MM.1S (cell line): ENCODE measurements around the gene ANKRD60.

ENCODE experiments used
- DNase-seq: peaks from one replicate; pipeline ENCODE4 v3.0.0-alpha.2; 2015
- H2AFZ ChIP-seq: fragments of 300-600 bp; sonication (generic); 2 replicates; pipeline ENCODE4 v1.6.0; 2016; ENCODE audit warnings: antibody characterized with exemption, low read length
- H3F3A ChIP-seq: fragments of 300-600 bp; sonication (generic); 2 replicates; pipeline ENCODE4 v1.6.1; 2016; ENCODE audit warnings: mild to moderate bottlenecking, antibody characterized with exemption, low read length, moderate library complexity, mixed read lengths; ENCODE audit not compliant: insufficient read depth
- H3K27ac ChIP-seq: fragments of 300-600 bp; sonication (generic); 2 replicates; pipeline ENCODE4 v1.5.1; 2016; ENCODE audit warnings: mild to moderate bottlenecking, low read length
- H3K27me3 ChIP-seq: fragments of 300-600 bp; sonication (generic); replicated peaks from 2 replicates; pipeline ENCODE4 v1.6.0; 2016; ENCODE audit warnings: low read length; ENCODE audit not compliant: insufficient read depth
- H3K36me3 ChIP-seq: fragments of 300-600 bp; sonication (generic); replicated peaks from 2 replicates; pipeline ENCODE4 v1.6.1; 2016; ENCODE audit warnings: mild to moderate bottlenecking, low read length, mixed read lengths; ENCODE audit not compliant: insufficient read depth
- H3K4me1 ChIP-seq: fragments of 300-600 bp; sonication (generic); 2 replicates; pipeline ENCODE4 v1.6.1; 2016; ENCODE audit warnings: low read length, mixed read lengths
- H3K4me2 ChIP-seq: fragments of 300-600 bp; sonication (generic); 2 replicates; pipeline ENCODE4 v1.6.0; 2016; ENCODE audit warnings: low read depth, low read length
- H3K4me3 ChIP-seq: fragments of 300-600 bp; sonication (generic); 2 replicates; pipeline ENCODE4 v1.5.1; 2016; ENCODE audit warnings: low read length, mixed read lengths
- H3K79me2 ChIP-seq: fragments of 300-600 bp; sonication (generic); 2 replicates; pipeline ENCODE4 v1.6.1; 2016; ENCODE audit warnings: mixed run types, low read length, mixed read lengths
- H3K9ac ChIP-seq: fragments of 300-600 bp; sonication (generic); 2 replicates; pipeline ENCODE4 v1.6.1; 2016; ENCODE audit warnings: low read length, mixed read lengths
- H3K9me2 ChIP-seq: fragments of 300-600 bp; sonication (generic); replicated peaks from 2 replicates; pipeline ENCODE4 v1.6.1; 2016; ENCODE audit warnings: mild to moderate bottlenecking, low read length, mixed read lengths; ENCODE audit not compliant: insufficient read depth
- H3K9me3 ChIP-seq: fragments of 300-600 bp; sonication (generic); replicated peaks from 2 replicates; pipeline ENCODE4 v1.6.1; 2016; ENCODE audit warnings: mild to moderate bottlenecking, low read length, mixed read lengths; ENCODE audit not compliant: insufficient read depth
- H4K20me1 ChIP-seq: fragments of 300-600 bp; sonication (generic); 2 replicates; pipeline ENCODE4 v1.6.1; 2016; ENCODE audit warnings: mild to moderate bottlenecking, low read length, moderate library complexity, mixed read lengths; ENCODE audit not compliant: insufficient read depth
- EZH2 ChIP-seq: fragments of 300-600 bp; sonication (generic); optimal IDR thresholded peaks from 2 replicates; pipeline ENCODE3; 2017; ENCODE audit warnings: low read depth, mild to moderate bottlenecking, antibody characterized with exemption, low read length, mixed read lengths
- EZH2phosphoT487 ChIP-seq: fragments of 300-600 bp; sonication (generic); IDR thresholded peaks from 2 replicates; pipeline ENCODE4 v1.6.1; 2018; ENCODE audit warnings: antibody characterized with exemption, low read length
- TF ChIP-seq, protein P1 (sequence below): fragments of 300-600 bp; sonication (generic); IDR thresholded peaks from 2 replicates; pipeline ENCODE4 v1.5.1; 2016; ENCODE audit warnings: antibody characterized with exemption, low read length, mixed read lengths

Gene ANKRD60

DNA sequence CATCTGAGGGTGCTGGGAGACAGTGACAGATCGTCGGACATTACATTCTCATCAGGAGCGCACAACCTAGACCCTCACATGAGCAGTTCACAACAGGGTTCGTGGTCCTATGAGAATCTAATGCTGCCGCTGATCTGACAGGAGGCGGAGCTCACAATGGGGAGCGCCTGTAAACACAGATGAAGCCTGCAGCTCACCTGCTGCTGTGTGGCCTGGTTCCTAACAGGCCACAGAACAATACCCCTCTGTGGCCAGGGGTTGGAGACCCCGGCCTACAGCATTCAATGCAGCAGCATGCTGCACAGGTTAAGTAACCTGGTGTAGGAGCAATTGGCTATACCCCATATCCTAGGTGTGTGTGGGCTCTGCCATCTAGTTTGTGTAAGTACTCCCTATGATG lies 19.5 kb downstream of the ANKRD60 start:
- Histone ChIP-seq H3K9ac (no peak overlapping the region), H3K4me3 (no peak overlapping the region), H3F3A (peaks cover 6% of the 10 kb centered on the region), H3K4me1 (no peaks in the 10 kb centered on the region), H2AFZ (no peak overlapping the region), H3K27ac (no peak overlapping the region), H3K27me3 (peaks cover 82% of the 10 kb centered on the region), H3K9me3 (no peaks in the 10 kb centered on the region), H3K4me2 (no peak overlapping the region), H3K79me2 (no peaks in the 10 kb centered on the region), H3K9me2 (no peaks in the 10 kb centered on the region), H4K20me1 (no peaks in the 10 kb centered on the region), H3K36me3 (no peaks in the 10 kb centered on the region)
- TF ChIP-seq EZH2phosphoT487: no peak
- TF ChIP-seq EZH2: no peak
- TF ChIP-seq, protein P1, sequence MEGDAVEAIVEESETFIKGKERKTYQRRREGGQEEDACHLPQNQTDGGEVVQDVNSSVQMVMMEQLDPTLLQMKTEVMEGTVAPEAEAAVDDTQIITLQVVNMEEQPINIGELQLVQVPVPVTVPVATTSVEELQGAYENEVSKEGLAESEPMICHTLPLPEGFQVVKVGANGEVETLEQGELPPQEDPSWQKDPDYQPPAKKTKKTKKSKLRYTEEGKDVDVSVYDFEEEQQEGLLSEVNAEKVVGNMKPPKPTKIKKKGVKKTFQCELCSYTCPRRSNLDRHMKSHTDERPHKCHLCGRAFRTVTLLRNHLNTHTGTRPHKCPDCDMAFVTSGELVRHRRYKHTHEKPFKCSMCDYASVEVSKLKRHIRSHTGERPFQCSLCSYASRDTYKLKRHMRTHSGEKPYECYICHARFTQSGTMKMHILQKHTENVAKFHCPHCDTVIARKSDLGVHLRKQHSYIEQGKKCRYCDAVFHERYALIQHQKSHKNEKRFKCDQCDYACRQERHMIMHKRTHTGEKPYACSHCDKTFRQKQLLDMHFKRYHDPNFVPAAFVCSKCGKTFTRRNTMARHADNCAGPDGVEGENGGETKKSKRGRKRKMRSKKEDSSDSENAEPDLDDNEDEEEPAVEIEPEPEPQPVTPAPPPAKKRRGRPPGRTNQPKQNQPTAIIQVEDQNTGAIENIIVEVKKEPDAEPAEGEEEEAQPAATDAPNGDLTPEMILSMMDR: no peak
- no peak for DNase-seq

DNA sequence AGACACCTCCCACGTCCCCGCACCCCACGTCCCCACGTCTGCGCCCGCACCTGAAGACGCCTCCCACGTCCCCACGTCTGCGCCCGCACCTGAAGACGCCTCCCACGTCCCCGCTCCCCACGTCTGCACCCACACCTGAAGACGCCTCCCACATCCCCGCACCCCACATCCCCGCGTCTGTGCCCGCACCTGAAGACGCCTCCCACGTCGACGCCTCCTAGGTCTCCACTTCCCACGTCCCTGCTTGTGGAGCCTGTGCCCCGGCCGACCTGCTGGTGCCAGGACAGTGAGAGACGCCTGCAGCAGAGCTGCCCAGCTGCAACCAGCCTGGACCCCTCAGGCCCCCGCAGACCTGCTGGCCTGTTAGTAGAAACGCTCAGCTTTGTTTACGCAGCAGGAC lies 22.6 kb downstream of the ANKRD60 start:
- no peak overlapping the region for H3K9ac ChIP-seq
- H3K4me2 ChIP-seq: no peak overlapping the region
- no peak for TF ChIP-seq EZH2phosphoT487
- TF ChIP-seq, protein P1: no peak
- TF ChIP-seq EZH2: no peak

DNA sequence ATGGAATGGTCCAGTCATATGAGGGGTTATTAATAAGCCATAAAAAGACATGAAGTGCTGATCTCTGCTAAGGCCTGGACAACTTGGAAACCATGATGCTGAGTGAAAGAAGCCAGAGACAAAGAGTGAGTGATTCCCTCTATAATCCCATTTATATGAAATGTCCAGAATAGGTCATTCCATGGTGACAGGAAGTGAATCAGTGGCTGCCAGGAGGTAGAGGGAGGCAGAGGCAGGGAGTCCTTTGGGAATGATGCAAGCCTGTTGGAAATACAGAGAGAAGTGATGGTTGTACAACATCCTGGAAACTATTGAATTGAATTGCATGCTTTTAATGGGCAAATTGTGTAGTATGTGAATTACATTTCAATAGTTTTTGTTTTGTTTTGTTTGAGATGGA lies 26.4 kb downstream of the ANKRD60 start:
- H3K27ac ChIP-seq: no peak overlapping the region
- H2AFZ ChIP-seq: no peak overlapping the region
- no peak overlapping the region for H3K4me2 ChIP-seq
- TF ChIP-seq EZH2: no peak
- TF ChIP-seq, protein P1: no peak
- H4K20me1 ChIP-seq: no peaks in the 10 kb centered on the region
- H3K27me3 ChIP-seq: peaks cover 88% of the 10 kb centered on the region
- no peaks in the 10 kb centered on the region for H3K9me3 ChIP-seq
- H3K36me3 ChIP-seq: no peaks in the 10 kb centered on the region
- no peaks in the 10 kb centered on the region for H3F3A ChIP-seq
- H3K4me1 ChIP-seq: no peaks in the 10 kb centered on the region
- no peak for DNase-seq
- no peaks in the 10 kb centered on the region for H3K9me2 ChIP-seq
- H3K9ac ChIP-seq: no peak overlapping the region
- H3K4me3 ChIP-seq: no peak overlapping the region
- H3K79me2 ChIP-seq: no peaks in the 10 kb centered on the region

More for the DNA sequence above, 22.6 kb downstream of the ANKRD60 start:
- Histone ChIP-seq H3F3A (peaks cover 6% of the 10 kb centered on the region), H3K27ac (no peak overlapping the region), H3K9me3 (no peaks in the 10 kb centered on the region), H4K20me1 (no peaks in the 10 kb centered on the region), H3K9me2 (no peaks in the 10 kb centered on the region), H3K79me2 (no peaks in the 10 kb centered on the region), H2AFZ (no peak overlapping the region), H3K4me1 (no peaks in the 10 kb centered on the region), H3K36me3 (no peaks in the 10 kb centered on the region), H3K27me3 (peaks cover 80% of the 10 kb centered on the region), H3K4me3 (no peak overlapping the region)
- DNase-seq: no peak
